SK-N-SH (cell line): ENCODE results near the gene TMEM51.

Experiments
- CHD2 ChIP-seq: fragments of 150-350 bp; IDR thresholded peaks from 2 replicates; pipeline ENCODE4 v1.6.1; 2018; ENCODE audit warnings: low read length; ENCODE audit not compliant: partially characterized antibody
- GABPA ChIP-seq: IDR thresholded peaks from 2 replicates; pipeline ENCODE4 v1.4.0; 2012; ENCODE audit warnings: low read depth, mild to moderate bottlenecking

DNA sequence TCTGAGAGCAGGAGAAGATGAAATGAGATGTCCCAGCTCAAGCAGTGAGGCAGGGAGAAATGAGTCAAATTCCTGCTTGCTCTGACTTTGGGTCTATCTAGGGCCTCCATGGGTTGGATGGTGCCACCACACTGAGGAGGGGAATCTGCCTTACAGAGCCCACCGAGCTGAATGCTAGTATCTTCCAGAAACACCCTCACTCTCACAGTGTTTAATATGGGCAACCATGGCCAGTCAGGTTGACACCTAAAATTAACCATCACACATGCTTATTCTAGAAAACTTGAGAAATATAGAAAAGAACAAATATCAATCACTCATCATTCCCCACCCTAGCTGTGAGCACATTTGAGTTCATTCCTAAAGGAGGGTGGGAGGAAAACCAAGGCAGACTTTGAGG, 64.1 kb downstream of the TMEM51 start:
- TF ChIP-seq GABPA = no peak
- TF ChIP-seq CHD2 = no peak
